Measurements from ENCODE around the gene LMTK3. TPM values are rescaled to one million over a fixed set of nuclear protein-coding genes. Genes with fewer than 3 reads are reported as not detected.

The LMTK3 gene
- total and polyA plus RNA-seq, 8 donors: 2.3 to 7.7 (median 3.1) TPM

GRCh38 chr19:48512504-48513288 is 1.1 kb upstream of the LMTK3 start:
- DNase-seq: no peak
- FAIRE-seq: no peak
- ATAC-seq: no peak
- intact Hi-C loops (cut with DNase I): no loop called here
- no peaks in the 10 kb centered on the region for H3K27me3 ChIP-seq
- no peaks in the 10 kb centered on the region for H3K4me1 ChIP-seq
- H3K36me3 ChIP-seq: no peaks in the 10 kb centered on the region
- TF ChIP-seq, protein P1, sequence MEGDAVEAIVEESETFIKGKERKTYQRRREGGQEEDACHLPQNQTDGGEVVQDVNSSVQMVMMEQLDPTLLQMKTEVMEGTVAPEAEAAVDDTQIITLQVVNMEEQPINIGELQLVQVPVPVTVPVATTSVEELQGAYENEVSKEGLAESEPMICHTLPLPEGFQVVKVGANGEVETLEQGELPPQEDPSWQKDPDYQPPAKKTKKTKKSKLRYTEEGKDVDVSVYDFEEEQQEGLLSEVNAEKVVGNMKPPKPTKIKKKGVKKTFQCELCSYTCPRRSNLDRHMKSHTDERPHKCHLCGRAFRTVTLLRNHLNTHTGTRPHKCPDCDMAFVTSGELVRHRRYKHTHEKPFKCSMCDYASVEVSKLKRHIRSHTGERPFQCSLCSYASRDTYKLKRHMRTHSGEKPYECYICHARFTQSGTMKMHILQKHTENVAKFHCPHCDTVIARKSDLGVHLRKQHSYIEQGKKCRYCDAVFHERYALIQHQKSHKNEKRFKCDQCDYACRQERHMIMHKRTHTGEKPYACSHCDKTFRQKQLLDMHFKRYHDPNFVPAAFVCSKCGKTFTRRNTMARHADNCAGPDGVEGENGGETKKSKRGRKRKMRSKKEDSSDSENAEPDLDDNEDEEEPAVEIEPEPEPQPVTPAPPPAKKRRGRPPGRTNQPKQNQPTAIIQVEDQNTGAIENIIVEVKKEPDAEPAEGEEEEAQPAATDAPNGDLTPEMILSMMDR (IDR thresholded peaks at IDR 0.05): no peak
- no peak overlapping the region for H3K27ac ChIP-seq
- H3K9me3 ChIP-seq: no peaks in the 10 kb centered on the region
- H3K4me3 ChIP-seq: no peak overlapping the region
- WGBS, 2 donors: 39 to 43% methylated on average over 19 of the region's 19 CpGs

GRCh38 chr19:48511321-48511731 is 309 bp downstream of the LMTK3 start:
- 3 to 4% methylated on average over 23 to 31 of the region's 32 CpGs for WGBS, 2 donors
- FAIRE-seq (no peak), ATAC-seq (no peak), DNase-seq (peak in 1 of 6 donors; percentile 82)
- H3K4me1 ChIP-seq: no peaks in the 10 kb centered on the region
- H3K9me3 ChIP-seq: no peaks in the 10 kb centered on the region
- no peak overlapping the region for H3K27ac ChIP-seq
- intact Hi-C loops (cut with DNase I): no loop called here
- H3K27me3 ChIP-seq: no peaks in the 10 kb centered on the region
- TF ChIP-seq, protein P1 (IDR thresholded peaks at IDR 0.05): no peak
- no peak overlapping the region for H3K4me3 ChIP-seq
- no peaks in the 10 kb centered on the region for H3K36me3 ChIP-seq

GRCh38 chr19:48510421-48511268 is 990 bp downstream of the LMTK3 start:
- WGBS, 2 donors: 17 to 19% methylated on average over 24 of the region's 24 CpGs
- DNase-seq: peak in 5 of 6 donors; percentile 70 to 85 (median 73)
- H3K4me1 ChIP-seq: no peaks in the 10 kb centered on the region
- intact Hi-C loops (cut with DNase I): no loop called here
- TF ChIP-seq, protein P1 (IDR thresholded peaks at IDR 0.05): no peak
- no peak overlapping the region for H3K4me3 ChIP-seq
- H3K27me3 ChIP-seq: no peaks in the 10 kb centered on the region
- peak; percentile 49 to 83 (median 78) for ATAC-seq
- no peaks in the 10 kb centered on the region for H3K36me3 ChIP-seq
- no peak overlapping the region for H3K27ac ChIP-seq
- FAIRE-seq: no peak
- no peaks in the 10 kb centered on the region for H3K9me3 ChIP-seq

DNA sequence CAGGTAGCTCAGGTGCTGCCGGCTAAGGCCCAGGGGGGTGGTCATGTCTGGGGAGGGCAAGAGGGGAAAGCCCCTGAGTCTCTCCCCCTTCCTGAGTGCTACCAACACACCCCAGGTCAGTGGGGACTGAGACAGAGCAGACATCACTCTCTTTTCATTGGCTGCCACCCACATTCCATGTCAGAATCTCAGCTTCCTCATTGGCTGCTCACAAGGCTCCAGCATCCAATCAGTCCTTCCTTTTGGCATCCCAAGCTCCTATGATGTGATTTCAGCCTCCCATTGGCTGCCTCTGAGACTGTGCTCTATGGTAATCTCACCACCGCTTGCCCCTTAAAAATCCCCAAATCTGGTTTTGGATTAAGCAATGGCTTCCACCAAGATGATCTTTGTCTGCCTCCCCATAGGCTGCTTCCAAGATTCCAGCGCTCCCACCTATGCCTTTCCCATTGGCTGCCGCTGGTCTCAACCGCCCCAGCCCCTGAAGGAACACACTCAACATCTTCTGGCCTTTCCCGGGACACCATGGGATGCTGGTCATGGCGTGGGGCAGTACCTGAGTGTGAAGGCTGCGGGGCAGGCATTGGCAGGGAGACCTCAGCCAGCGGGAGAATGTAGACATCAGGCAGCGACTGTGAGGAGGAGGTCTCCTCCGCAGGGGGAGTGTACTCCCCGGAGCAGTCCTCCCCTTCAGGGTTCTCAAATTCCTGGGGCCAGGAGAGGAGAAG is 2.0 kb downstream of the LMTK3 start:
- peak in 1 of 6 donors; percentile 59 for DNase-seq
- ATAC-seq: no peak
- intact Hi-C loops (cut with DNase I): loop anchor here in 1 of 3 donors (5.0 kb wide), 1 partner anchor 73 kb away; no protein-coding TSS in a partner anchor
- no peak overlapping the region for H3K27ac ChIP-seq
- H3K36me3 ChIP-seq: no peaks in the 10 kb centered on the region
- no peaks in the 10 kb centered on the region for H3K27me3 ChIP-seq
- no peak for FAIRE-seq
- TF ChIP-seq, protein P1 (IDR thresholded peaks at IDR 0.05): no peak
- H3K4me1 ChIP-seq: no peaks in the 10 kb centered on the region
- WGBS, 2 donors: 68 to 74% methylated on average over 11 to 12 of the region's 12 CpGs
- H3K9me3 ChIP-seq: no peaks in the 10 kb centered on the region
- no peak overlapping the region for H3K4me3 ChIP-seq

Data from pancreas (tissue), 10 donors.